HCT116 (cell line): ENCODE data around the gene DOCK3. TPM values are rescaled to one million over a fixed set of nuclear protein-coding genes. Genes with fewer than 3 reads are reported as not detected.

Experiments
- ATAC-seq: fragments of 200-7000 bp; cut with Tn5 transposase; 2 replicates; pipeline ENCODE4 v1.9.1; 2020; ENCODE audit warnings: mild to moderate bottlenecking, moderate library complexity
- BruUV-seq: library from RNA; stranded (reverse); fragments of 400-500 nt; replicated peaks from 2 replicates; lab custom pipeline; 2021; lab: Mats Ljungman, UMichigan
- CTCF ChIA-PET: fragments of 300-600 bp; sonication (Branson Sonifier 250); formaldehyde crosslinking; loops from one replicate; lab custom pipeline; 2021; ENCODE audit warnings: antibody characterized with exemption; lab: Charles Lee
- POLR2A ChIA-PET: fragments of 300-600, 350-600 bp; sonication (Branson Sonifier 250); formaldehyde crosslinking; loops from one replicate; lab custom pipeline; 2021; ENCODE audit warnings: antibody characterized with exemption; lab: Charles Lee
- RAD21 ChIA-PET, 2 experiments: fragments of 300-600 bp; sonication (Branson Sonifier 250); formaldehyde crosslinking; loops; one replicate each; lab custom pipeline; 2023; ENCODE audit warnings: low total read pairs in 2 of 2; ENCODE audit not compliant: uncharacterized antibody in 2 of 2, unreplicated experiment in 2 of 2, low non-redundant PET in 1 of 2; lab: Charles Lee
- DNase-seq: peaks from one replicate; pipeline ENCODE4 v3.0.0-alpha.2; 2010; ENCODE audit warnings: low read depth, low spot score
- H2AFZ ChIP-seq: fragments of 200-600 bp; shearing (Covaris generic), sonication (generic); 2 replicates; pipeline ENCODE4 v1.6.1; 2017; ENCODE audit warnings: low read depth, mixed run types, mixed read lengths, antibody characterized with exemption, low read length; ENCODE audit not compliant: poor library complexity, severe bottlenecking
- H3K27ac ChIP-seq: 2 replicates; pipeline ENCODE4 v1.5.1; 2012; ENCODE audit warnings: low read depth, low read length
- H3K27me3 ChIP-seq: fragments of 200-600 bp; sonication (generic); 2 replicates; pipeline ENCODE4 v1.6.1; 2016; ENCODE audit warnings: mixed run types, low read length, mixed read lengths; ENCODE audit not compliant: insufficient read depth
- H3K36me3 ChIP-seq, 2 experiments: fragments of 200-500 bp in 1 of 2; fragments of 200-600 bp in 1 of 2; sonication (Bioruptor generic) in 1 of 2; sonication (generic) in 1 of 2; 2 replicates each; pipeline versions ENCODE4 v1.5.1 to v1.6.1; 2014 to 2016; ENCODE audit warnings: low read length in 2 of 2, inconsistent platforms in 1 of 2, mixed read lengths in 1 of 2, mixed run types in 1 of 2; ENCODE audit not compliant: insufficient read depth in 2 of 2, control insufficient read depth in 1 of 2
- H3K4me1 ChIP-seq, 2 experiments: fragments of 200-600 bp in 1 of 2; sonication (generic) in 1 of 2; 2 replicates each; pipeline versions ENCODE4 v1.5.1 to v1.6.1; 2012 to 2017; ENCODE audit warnings: low read length in 2 of 2, inconsistent platforms in 1 of 2, mild to moderate bottlenecking in 1 of 2, mixed read lengths in 1 of 2, mixed run types in 1 of 2, moderate library complexity in 1 of 2; ENCODE audit not compliant: insufficient read depth in 2 of 2, control insufficient read depth in 1 of 2
- H3K4me2 ChIP-seq: fragments of 200-600 bp; sonication (generic); 2 replicates; pipeline ENCODE4 v1.6.1; 2017; ENCODE audit warnings: mixed run types, low read length, mixed read lengths
- H3K4me3 ChIP-seq, 2 experiments: fragments of 200-600 bp in 1 of 2; sonication (generic) in 1 of 2; replicated peaks in 1 of 2; 2 replicates each; pipeline ENCODE4 v1.5.1; 2011 to 2016; ENCODE audit warnings: low read length in 2 of 2, control low read depth in 1 of 2, low read depth in 1 of 2, mild to moderate bottlenecking in 1 of 2, mixed read lengths in 1 of 2, mixed run types in 1 of 2
- H3K79me2 ChIP-seq: fragments of 200-600 bp; sonication (generic); 2 replicates; pipeline ENCODE4 v1.6.1; 2017; ENCODE audit warnings: mild to moderate bottlenecking, mixed run types, low read length, moderate library complexity, mixed read lengths; ENCODE audit not compliant: insufficient read depth
- H3K9ac ChIP-seq: fragments of 200-600 bp; sonication (generic); 2 replicates; pipeline ENCODE4 v1.6.1; 2016; ENCODE audit warnings: low read length, mixed read lengths
- H3K9me2 ChIP-seq: fragments of 200-600 bp; sonication (generic), shearing (Covaris generic); 2 replicates; pipeline ENCODE4 v1.6.1; 2017; ENCODE audit warnings: mixed run types, mild to moderate bottlenecking, moderate library complexity; ENCODE audit not compliant: insufficient read depth
- H3K9me3 ChIP-seq, 2 experiments: fragments of 200-500 bp in 1 of 2; fragments of 200-600 bp in 1 of 2; sonication (Bioruptor generic) in 1 of 2; sonication (generic) in 1 of 2; 2 replicates each; pipeline ENCODE4 v1.6.1; 2014 to 2017; ENCODE audit warnings: low read length in 2 of 2, mixed read lengths in 2 of 2, inconsistent platforms in 1 of 2, low read depth in 1 of 2, mild to moderate bottlenecking in 1 of 2, mixed run types in 1 of 2, moderate library complexity in 1 of 2; ENCODE audit not compliant: control insufficient read depth in 1 of 2, insufficient read depth in 1 of 2
- H4K20me1 ChIP-seq: fragments of 200-600 bp; sonication (generic), shearing (Covaris generic); 2 replicates; pipeline ENCODE4 v1.6.1; 2017; ENCODE audit warnings: mixed run types, mild to moderate bottlenecking, moderate library complexity; ENCODE audit not compliant: insufficient read depth
- CBX3 ChIP-seq: IDR thresholded peaks from 2 replicates; pipeline ENCODE4 v1.6.1; 2012; ENCODE audit warnings: low read depth
- EGR1 ChIP-seq: IDR thresholded peaks from 2 replicates; pipeline ENCODE4 v1.6.1; 2012; ENCODE audit warnings: low read depth
- EZH2 ChIP-seq: fragments of 200-600 bp; sonication (generic); IDR thresholded peaks from 2 replicates; pipeline ENCODE4 v1.6.1; 2017; ENCODE audit warnings: antibody characterized with exemption, mixed run types
- EZH2phosphoT487 ChIP-seq: fragments of 200-600 bp; IDR thresholded peaks from 2 replicates; pipeline ENCODE4 v1.6.1; 2018; ENCODE audit warnings: antibody characterized with exemption, borderline replicate concordance
- POLR2A ChIP-seq: IDR thresholded peaks from 2 replicates; pipeline ENCODE4 v1.7.0; 2011; ENCODE audit warnings: borderline replicate concordance; ENCODE audit not compliant: insufficient read depth, insufficient read length; ENCODE audit errors: extremely low read depth
- RAD21 ChIP-seq: IDR thresholded peaks from 2 replicates; pipeline ENCODE4 v1.6.1; 2012; ENCODE audit warnings: low read depth, mild to moderate bottlenecking
- SIN3A ChIP-seq: IDR thresholded peaks from 2 replicates; pipeline ENCODE4 v1.6.1; 2012; ENCODE audit warnings: low read depth
- SP1 ChIP-seq: IDR thresholded peaks from 2 replicates; pipeline ENCODE4 v1.6.1; 2012; ENCODE audit warnings: low read depth
- YY1 ChIP-seq: IDR thresholded peaks from 2 replicates; pipeline ENCODE4 v1.6.1; 2011; ENCODE audit warnings: low read length, low read depth, moderate library complexity, mild to moderate bottlenecking; ENCODE audit not compliant: insufficient replicate concordance; ENCODE audit errors: extremely low read depth
- intact Hi-C: fragments of 100-400 bp; cut with micrococcal nuclease; formaldehyde crosslinking; loops from 2 replicates; pipeline ENCODE4 v1.10.0; 2022
- total RNA-seq: library from RNA; stranded (reverse); gene quantifications from one replicate; pipeline ENCODE4 v1.2.1, GENCODE V29; 2021; ENCODE audit not compliant: unreplicated experiment
- TF ChIP-seq, protein P1 (sequence below): IDR thresholded peaks from 2 replicates; pipeline ENCODE4 v1.6.1; 2012; ENCODE audit warnings: low read depth

DOCK3 gene
- total RNA-seq, 1 experiment from 2014 or later = 4.2 TPM

DNA sequence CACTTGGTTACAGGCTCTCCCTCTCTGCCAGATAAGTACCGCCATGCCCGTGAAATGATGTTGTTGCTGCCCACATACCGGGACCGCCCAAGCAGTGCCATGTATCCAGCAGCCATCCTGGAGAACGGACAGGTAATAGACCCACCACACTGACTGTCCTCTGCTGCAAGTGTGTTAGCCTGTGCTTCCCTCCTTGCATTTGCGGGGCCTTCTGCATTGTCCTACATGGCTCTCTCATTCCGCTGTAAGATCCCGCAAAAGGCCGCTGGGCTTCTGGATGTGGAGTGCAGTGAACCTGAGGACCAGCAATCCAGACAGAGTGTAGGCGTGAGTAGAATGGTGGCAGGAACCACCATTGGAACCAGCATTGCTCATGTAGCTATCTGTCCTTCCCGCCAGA lies 699.7 kb downstream of the DOCK3 start:
- no peaks in the 10 kb centered on the region for H3K27me3 ChIP-seq

More for the DNA sequence above, 699.7 kb downstream of the DOCK3 start:
- ChIA-PET RAD21 (no interaction called here), CTCF (no interaction called here), POLR2A (no interaction called here)
- H3K9ac ChIP-seq = no peak overlapping the region
- intact Hi-C loops = loop anchor here (5.0 kb wide), 2 partner anchors 102 to 697 kb away; no protein-coding TSS in a partner anchor
- no peaks in the 10 kb centered on the region for H4K20me1 ChIP-seq
- H2AFZ ChIP-seq = no peak overlapping the region
- H3K27ac ChIP-seq = no peak overlapping the region
- no peak for ATAC-seq
- no peak for DNase-seq
- H3K4me3 ChIP-seq = no peak overlapping the region
- no peaks in the 10 kb centered on the region for H3K36me3 ChIP-seq
- H3K79me2 ChIP-seq = no peaks in the 10 kb centered on the region
- no peak overlapping the region for H3K4me2 ChIP-seq
- H3K9me2 ChIP-seq = no peaks in the 10 kb centered on the region
- no peaks in the 10 kb centered on the region for H3K9me3 ChIP-seq
- no peaks in the 10 kb centered on the region for H3K4me1 ChIP-seq
- BruUV-seq = no TSS peak
- TF ChIP-seq SIN3A (no peak), EZH2 (no peak), EGR1 (no peak), POLR2A (no peak), RAD21 (no peak), EZH2phosphoT487 (no peak), YY1 (no peak), SP1 (no peak), CBX3 (no peak)
- TF ChIP-seq, protein P1, sequence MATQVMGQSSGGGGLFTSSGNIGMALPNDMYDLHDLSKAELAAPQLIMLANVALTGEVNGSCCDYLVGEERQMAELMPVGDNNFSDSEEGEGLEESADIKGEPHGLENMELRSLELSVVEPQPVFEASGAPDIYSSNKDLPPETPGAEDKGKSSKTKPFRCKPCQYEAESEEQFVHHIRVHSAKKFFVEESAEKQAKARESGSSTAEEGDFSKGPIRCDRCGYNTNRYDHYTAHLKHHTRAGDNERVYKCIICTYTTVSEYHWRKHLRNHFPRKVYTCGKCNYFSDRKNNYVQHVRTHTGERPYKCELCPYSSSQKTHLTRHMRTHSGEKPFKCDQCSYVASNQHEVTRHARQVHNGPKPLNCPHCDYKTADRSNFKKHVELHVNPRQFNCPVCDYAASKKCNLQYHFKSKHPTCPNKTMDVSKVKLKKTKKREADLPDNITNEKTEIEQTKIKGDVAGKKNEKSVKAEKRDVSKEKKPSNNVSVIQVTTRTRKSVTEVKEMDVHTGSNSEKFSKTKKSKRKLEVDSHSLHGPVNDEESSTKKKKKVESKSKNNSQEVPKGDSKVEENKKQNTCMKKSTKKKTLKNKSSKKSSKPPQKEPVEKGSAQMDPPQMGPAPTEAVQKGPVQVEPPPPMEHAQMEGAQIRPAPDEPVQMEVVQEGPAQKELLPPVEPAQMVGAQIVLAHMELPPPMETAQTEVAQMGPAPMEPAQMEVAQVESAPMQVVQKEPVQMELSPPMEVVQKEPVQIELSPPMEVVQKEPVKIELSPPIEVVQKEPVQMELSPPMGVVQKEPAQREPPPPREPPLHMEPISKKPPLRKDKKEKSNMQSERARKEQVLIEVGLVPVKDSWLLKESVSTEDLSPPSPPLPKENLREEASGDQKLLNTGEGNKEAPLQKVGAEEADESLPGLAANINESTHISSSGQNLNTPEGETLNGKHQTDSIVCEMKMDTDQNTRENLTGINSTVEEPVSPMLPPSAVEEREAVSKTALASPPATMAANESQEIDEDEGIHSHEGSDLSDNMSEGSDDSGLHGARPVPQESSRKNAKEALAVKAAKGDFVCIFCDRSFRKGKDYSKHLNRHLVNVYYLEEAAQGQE = no peak
